ENCODE measurements around the gene UPK1B.
"Not testable (repeated sequence)": the region's sequence is repeated elsewhere in the genome, so short reads cannot be mapped to it uniquely, and the experiment has no call there.

Gene UPK1B

DNA sequence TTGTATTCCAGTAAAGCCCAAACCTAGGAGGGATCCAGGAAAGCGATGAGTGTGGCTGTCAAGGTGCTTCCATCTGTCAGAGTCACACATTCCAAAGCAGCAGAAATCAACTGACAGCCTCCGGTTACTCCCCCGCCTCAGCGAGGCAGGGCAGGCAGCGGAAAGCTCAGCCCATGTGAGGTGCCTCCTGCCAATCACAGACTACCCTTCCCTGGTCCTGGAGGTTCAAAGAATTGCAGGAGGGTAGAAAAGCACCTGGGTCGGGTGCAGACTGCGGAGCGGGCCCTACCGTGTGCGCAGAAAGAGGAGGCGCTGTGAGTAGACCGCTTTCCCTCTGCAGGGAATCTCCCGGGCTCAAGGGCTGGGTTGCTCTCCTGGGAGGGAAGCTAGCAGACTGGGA lies at the start of gene UPK1B:
TSS of gene UPK1B (plus strand) at position 274 of the 400 bp plus-strand sequence. CDS start 13,144 bp downstream, outside the sequence.
- DNase-seq, result no peak

DNA sequence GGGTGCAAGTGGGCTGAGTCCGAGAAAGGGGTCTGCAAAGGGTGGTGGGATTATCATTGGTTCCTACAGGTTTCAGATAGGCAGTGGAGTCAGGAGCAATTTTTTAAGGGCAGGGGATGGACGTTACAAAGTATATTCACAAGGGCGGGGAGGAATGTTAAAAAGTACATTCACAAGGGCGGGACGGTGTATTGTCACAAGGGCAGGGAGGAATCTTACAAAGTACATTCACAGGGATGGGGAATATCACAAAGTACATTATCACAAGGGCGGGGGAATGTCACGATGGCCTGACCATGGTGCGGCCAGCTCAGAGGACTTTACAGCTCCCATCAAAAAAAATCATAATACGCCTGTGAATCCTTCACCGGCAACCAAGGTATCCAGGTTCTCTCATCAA lies 48.1 kb upstream of the UPK1B start:
- no peak for DNase-seq

DNA sequence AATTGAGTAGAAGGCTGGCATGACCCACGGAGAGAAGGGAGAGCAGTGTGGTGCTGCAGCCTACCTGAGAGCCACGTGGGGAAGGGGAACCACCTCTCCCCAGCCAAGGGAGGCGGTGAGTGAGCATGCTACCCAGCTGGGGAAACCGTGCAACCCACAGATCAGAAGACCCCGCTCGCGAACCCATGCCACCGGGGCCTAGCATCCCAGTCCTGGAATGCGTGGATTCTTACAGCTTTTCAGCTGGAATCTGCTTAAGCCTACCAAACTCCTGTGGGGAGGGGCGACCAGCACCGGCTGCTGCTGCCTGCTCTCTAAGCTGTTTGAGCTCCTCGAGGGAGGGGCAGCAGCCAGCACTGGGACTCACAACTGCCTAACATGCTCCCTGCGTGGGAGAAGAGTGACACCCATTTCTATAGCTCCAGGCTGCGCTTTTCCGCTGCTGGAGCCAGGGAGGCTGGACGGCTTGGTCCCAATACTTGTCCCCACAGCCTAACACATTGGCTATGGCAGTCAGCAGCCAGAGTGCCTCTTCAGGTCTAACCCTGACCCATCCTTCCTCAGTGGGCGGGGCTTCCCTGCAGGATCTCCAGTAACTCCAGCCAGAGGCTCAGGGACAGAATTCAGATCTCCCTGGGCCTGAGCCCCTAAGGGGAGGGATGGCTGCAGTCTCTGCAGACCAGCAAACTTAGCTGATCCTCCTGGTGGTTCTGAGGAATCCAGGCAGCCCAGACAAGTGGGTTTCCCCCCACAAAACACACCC lies 47.5 kb upstream of the UPK1B start:
- no peak for DNase-seq

DNA sequence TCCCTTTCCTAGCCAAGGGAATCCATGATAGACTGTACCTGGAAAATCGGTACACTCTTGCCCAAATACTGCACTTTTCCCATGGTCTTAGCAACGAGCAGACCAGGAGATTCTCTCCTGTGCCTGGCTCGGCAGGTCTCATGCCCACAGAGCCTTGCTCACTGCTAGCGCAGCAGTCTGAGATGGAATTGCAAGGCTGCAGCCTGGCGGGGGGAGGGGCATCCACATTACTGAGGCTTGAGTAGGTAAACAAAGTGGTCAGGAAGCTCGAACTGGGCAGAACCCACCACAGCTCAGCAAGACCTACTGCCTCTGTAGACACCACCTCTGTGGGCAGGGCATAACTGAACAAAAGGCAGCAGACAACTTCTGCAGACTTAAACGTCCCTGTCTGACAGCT lies 43.1 kb upstream of the UPK1B start:
- not testable (repeated sequence) for DNase-seq

DNA sequence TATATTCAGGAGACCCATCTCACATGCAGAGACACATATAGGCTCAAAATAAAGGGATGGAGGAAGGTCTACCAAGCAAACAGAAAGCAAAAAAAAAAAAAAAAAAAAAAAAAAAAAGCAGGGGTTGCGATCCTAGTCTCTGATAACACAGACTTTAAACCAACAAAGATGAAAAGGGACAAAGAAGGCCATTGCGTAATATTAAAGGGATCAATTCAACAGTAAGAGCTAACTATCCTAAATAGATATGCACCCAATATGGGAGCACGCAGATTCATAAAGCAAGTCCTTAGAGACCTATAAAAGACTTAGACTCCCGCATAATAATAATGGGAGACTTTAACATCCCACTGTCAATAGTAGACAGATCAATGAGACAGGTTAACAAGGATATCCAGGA lies 41.1 kb upstream of the UPK1B start:
- DNase-seq, result not testable (repeated sequence)

DNA sequence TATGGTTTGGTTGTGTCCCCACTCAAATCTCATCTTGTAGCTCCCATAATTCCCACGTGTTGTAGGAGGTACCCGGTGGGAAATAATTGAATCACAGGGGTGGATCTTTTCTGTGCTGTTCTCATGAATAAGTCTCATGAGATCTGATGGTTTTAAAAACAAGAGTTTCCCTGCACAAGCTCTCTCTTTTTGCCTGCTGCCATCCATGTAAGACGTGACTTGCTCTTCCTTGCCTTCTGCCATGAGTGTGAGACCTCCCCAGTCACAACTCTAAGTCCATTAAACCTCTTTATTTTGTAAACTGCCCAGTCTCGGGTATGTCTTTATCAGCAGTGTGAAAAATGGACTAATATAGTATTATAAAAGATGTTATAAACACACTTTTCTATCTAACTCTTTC lies 34.0 kb upstream of the UPK1B start:
- DNase-seq, result not testable (repeated sequence)

DNA sequence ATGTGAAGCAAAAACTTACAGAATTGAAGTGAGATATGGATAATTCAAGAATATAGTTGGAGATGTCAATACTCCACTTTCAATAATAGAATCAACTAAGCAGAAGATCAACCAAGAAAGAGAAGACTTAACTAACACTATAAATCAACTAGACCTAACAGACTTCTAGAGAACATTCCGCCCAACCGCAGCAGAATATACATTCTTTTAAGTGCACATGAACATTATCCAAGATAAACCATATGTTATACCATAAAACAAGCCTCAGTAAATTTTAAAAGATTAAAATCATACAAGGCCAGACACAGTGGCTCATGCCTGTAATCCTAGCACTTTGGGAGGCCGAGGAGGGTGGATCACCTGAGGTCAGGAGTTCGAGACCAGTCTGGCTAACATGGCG lies 32.9 kb upstream of the UPK1B start:
- no peak for DNase-seq

DNA sequence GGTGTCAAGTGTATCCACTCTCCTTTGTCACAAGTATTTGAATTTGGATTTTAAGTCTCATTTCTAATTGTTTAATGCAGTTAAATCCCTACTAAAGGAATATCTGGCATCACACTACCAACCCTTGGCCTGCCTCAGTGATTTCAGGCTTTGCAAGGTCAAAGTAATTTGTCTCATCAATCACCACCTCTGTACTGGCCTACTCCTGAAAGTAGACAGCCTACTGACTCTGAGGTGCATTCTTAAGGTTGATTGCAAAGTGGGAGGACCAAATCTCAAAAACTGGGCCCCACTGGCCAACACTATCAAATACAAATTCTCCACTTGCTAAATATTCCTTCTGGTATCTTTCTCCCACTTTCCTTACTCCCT lies 28.3 kb upstream of the UPK1B start:
- DNase-seq, result no peak

DNA sequence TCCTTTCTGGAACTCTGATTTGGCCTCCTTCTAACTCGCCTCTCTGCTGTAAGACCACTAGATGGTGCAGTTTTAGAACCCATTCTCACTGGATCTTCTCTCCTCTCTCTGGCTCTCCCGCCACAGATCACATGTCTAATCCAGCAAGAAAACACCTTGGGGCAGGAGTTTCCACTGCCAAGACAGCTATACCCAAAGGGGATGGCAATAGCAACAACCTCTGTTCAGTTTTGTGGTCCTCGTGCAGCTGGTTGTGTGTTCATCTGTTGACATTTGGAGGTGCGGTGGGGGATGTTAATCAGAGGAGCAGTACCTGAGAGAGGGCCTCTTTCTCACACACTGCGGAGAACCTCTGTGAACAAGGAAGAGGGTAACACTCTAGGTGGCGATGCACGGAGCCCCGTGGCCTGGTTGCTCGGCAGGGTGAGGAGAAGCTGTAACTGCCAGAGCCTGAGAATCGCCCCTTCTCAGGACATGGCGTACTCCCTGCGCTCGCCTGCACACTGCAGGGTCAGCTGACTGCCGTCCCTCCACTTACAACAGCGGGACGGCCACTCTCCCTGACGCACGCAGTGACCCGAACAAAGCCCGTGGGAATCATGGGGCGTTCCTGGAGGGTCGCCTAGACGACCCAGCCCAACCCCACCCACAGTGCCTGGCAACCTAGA lies 27.8 kb upstream of the UPK1B start, which contains the start of gene TEX55:
TSS of gene TEX55 (plus strand) at position 666 of the 668 bp plus-strand sequence. CDS start 25 bp downstream, outside the sequence.
- peak; percentile 22 for DNase-seq

DNA sequence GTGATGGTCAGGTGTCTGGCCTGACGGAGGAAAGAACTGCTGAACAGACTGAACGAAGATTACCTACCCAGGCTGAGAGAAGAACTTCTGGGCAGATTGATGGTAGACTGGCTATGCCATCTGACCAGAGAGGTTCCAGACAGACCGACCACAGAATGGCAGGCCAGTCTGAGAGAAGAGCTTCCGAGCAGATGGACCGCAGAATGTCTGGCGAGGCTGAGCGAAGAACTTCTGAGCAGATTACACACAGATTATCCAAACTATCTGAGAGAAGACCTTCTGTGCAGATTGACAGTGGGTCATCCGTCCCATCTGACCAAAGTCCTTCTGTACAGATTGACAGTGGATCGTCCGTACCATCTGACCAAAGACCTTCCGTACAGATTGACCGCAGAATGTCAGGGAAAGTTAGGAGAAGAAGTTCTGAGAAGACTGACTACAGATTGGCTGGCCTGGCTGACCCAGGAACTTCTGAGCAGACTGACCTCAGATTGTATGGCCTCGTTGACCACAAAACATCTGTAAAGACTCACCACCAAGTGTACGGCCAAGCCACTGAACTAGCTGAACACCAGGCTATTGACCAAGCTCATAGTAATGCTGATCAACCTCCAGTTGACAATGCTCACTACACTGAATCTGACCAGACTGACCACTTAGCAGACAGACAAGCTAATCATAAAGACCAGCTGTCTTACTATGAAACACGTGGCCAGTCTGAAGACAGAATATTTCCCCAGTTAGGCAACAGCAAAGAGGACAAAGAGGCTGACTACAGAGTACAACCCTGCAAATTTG lies 26.6 kb upstream of the UPK1B start:
- no peak for DNase-seq

DNA sequence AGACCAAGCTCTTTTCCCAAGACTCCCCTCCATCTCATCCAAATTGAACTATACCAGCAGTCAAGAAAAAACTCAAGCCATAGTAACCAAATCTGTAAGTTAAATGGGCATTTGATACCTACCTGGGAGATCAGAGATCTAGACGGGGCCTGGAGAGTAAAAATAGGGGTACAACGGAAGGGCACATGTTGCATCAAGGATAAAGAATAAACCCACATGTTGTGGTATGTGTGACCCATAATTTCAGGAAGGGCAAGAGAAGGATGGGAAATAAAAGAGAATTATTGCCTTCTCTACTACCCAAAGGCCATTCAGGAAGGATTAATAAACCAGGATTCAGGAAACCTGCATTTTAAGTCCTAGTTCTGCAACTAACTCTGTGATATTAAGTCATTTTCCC lies 25.9 kb upstream of the UPK1B start:
- DNase-seq, result no peak

DNA sequence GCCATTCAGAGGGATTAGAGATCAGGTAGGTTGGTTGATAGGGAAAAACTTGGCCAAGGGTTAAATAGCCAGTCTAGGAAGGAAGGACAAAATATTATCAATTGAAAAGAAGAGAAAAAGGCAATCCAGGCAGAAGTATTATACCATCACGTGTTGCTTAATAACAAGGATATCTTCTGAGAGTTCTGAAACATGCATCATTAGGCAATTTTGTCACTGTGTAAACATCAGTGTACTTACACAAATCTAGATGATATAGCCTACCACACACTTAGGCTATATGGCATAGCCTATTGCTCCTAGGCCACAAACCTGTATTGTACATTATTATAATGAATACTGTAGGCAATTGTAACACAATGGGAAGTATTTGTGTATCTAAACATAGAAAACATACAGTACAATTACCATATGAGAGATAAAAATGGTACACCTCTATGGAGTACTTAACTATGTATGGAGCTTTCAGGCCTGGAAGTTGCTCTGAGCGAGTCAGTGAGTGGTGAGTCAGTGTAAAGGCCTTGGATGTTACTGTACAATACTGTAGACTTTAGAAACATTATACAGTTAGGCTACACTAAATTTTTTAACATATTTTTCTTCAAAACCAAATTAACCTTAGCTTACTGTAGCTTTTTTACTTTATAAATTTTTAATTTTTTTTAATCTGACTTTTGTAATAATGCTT lies 24.8 kb upstream of the UPK1B start:
- DNase-seq, result no peak

DNA sequence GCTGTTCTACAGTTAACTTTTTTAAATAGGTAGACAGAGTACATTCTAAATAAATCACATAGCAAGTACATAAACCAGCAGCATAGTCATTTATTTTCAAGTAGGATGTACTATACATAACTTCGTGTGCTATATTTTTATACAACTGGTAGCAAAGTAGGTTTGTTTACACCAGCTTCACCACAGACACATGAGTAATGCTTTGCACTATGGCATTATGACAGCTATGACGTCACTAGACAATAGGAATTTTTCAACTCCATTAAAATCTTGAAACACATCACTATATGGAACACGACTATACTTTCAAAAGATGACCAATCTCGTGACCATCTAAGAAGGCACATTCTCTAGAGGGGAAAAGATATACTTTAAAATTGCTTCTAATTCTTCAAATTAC lies 23.9 kb upstream of the UPK1B start:
- no peak for DNase-seq

DNA sequence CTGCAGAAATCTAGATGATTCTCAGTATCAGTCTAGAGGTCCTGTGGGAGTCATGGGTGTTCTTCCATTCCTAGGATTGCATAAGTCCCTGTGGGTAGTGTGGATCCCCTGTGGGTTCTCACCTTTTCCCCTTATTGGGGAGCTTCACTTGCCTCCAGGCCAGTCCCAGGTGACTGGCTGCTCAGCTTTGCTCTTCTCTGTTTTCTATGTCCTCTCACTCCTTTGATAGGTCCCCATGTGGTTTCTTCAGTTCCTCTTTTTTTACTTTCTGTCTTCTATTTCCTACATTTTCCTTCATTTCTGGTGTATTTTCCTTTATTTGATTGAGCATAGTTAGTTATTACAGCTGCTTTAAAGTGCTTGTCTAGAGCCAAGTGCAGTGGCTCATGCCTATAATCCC lies 16.5 kb upstream of the UPK1B start:
- no peak for DNase-seq

DNA sequence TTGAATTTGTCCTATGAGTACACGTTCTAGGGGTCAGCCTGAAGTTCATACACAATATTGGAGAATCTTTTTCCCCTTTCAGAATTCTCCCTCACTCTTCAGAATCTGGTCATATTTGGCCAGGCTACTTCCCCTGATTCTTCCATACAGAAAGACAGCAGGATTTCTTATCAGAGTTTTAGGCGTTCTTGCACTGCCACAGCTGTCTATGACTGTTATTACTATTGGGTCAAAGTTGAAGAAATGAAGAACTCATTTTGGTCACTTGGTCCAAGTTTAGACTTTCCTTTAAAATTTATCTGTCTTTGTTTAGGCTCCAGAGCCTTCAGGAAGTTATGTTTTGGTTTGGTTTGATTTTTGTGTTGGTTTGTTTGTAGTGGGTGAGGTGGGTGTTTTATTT lies 15.4 kb upstream of the UPK1B start:
- DNase-seq, result no peak

DNA sequence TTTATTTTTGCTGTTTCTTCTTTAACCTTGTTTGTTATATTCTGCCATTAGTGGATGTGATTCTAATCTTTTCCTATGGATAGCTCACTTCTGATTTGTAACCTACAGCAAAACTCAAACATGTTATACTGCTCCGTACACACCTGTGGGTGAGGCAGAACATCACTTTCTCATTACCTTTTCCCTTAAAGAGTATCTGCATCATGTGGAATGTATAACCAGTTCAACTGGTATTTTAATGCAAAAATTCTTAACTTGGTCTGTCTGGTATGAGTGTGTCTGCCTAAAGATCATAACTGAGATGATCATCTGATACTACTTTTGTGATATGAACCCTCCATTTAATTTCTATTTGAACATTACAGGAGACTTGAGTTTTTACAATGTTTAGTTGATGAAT lies 13.0 kb upstream of the UPK1B start:
- no peak for DNase-seq

DNA sequence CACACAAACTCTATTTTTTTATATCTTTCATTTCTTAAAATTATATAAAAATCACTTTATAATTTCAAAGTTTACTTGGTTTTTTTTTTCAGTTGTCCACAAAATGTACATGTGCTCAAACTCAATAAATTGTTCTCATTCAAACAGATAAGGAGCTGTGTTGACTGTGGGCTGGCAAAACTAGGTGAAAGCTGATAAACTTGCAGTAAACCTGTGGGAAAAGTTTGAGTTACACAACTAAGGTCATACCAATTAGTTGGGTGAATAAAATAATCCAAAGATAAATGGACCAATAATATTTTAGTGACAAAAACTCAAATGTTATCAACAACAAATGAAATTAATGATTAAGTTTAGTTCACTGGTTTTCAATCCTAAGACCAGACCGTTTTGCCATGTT lies 12.6 kb upstream of the UPK1B start:
- DNase-seq, result no peak

DNA sequence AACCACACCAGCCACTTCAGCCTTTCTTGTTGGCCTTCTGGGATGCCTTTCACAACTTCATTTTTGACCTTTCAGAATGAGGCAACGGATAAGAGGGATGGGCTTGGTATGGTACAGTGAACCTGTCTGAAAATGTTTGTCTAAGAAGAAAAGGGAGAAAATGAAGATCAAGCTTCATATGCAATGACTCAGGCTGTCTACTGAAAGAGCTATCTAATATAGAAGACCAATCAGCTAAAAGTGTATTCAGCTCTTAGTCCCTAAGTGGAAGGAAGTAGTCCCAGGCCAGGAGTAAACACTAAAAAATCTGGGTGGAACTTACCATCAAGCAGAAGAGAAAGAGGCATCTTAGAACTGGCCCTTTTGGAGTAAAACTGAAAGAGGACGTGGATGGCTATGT lies 12.2 kb upstream of the UPK1B start:
- DNase-seq, result no peak

DNA sequence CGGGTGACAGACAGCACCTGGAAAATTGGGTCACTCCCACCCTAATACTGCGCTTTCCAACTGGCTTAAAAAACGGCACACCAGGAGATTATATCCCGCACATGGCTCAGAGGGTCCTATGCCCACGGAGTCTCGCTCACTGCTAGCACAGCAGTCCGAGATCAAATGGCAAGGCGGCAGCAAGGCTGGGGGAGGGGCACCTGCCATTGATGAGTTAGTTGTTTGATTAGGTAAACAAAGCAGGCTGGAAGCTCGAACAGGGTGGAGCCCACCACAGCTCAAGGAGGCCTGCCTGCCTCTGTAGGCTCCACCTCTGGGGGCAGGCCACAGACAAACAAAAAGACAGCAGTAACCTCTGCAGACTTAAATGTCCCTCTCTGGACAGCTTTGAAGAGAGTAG lies 8.7 kb upstream of the UPK1B start:
- not testable (repeated sequence) for DNase-seq

DNA sequence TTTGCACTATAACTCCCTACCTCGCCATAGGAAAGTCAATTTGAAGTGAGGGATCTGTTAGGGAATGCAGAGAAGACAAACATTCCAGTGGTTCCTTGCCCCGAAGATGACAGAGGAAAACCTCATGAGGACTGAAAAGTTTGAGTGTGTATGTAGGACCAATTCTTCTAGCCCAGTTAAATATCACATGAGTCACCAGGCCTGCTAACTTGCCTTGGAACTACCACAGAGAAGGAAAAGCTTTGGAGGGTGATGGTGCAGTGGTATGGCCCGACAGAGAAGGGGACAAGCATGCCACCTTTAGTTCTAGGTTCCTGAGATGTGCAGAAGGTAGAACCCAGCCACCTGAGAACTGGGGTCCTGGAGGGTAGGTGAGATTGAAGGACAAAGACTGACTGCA lies 2.6 kb upstream of the UPK1B start:
- DNase-seq, result no peak

DNA sequence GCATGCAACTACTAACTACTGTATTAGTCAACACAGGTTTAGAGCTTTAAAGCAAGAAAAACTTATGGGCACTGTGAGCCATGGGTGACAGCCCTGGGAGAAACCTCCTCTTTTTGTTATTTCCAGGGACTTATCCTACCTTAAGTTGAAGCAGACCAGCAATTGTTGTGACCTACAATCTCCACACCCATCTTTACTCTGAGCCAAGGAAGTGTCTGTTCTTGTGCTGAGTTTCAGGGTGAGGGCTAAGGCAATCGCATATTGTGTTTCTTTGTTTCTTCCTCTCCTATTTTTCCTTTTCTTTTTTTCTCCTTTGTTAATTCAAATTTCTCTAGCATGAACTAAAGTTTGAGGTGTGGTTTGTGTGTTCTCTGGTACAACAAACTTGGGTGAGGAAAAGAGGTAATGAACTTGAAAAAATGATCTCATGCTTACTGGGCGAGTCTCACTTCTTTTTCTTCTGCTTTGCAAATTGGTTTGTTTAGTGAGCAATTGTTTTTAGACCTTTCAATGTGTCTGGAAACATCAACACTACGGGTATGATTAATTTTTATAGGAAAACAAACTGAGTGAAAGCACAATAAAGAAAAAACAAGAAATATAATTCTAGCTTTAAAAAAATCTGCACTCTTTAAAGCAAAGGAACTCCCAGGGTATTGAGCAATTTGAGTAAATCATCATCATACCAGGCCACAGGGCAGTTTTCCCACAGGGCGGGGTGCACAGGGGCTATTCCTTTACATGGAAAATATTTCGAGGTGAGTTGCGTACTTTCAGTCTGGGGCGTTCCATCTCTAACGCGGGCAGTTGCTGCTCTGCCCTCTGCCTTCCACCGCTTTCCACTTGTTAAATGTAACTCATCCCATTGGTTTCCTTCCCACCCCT lies 2.7 kb downstream of the UPK1B start:
- DNase-seq, result no peak

DNA sequence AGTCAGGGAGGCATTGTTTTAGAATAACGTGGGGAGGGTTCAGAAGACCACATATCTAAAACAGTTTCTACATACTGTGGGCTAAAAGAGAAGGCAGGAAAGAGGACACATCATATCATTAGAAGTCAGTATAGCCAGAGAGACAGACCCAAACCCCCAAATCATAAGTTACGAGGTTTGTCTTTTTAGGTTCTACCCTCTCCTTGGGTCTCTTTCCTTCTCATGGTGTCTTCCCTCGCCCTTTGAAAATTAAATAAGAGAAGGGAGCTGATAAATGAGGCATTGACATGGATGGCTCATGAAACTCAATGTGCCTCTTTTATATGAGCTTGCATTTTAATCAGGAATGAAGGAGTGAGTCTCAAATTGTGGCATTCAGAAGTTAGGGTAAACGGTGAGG lies 3.4 kb downstream of the UPK1B start:
- no peak for DNase-seq

Data from CD4-positive, alpha-beta T cell treated with Interleukin-17A for 1 hour (primary cell).